H1 (cell line): Measurements from ENCODE around the gene ARPC4. TPM values are rescaled to one million over a fixed set of nuclear protein-coding genes. Genes with fewer than 3 reads are reported as not detected.

ENCODE experiments used
- CTCF ChIP-seq, 3 experiments: IDR thresholded peaks; 1 replicate in 2 of 3; 2 replicates in 1 of 3; pipeline versions ENCODE4 v1.5.1 to v1.6.1; 2011; ENCODE audit warnings: low read length in 3 of 3, mild to moderate bottlenecking in 3 of 3, inconsistent platforms in 2 of 3, low read depth in 1 of 3, moderate library complexity in 1 of 3; ENCODE audit not compliant: insufficient read depth in 1 of 3; ENCODE audit errors: control extremely low read depth in 1 of 3
- polyA plus RNA-seq, 7 experiments: library from polyadenylated mRNA; depleted of rRNA in 3 of 7; stranded (reverse) in 5 of 7; unstranded in 2 of 7; fragments of >200 nt in 5 of 7; fragments of 200-250 nt in 2 of 7; gene quantifications; 1 replicate in 5 of 7; 2 replicates in 1 of 7; 4 replicates in 1 of 7; pipeline versions ENCODE4 v1.2.1 to v1.2.3, GENCODE V29; 2011 to 2013; ENCODE audit warnings: missing spikeins in 2 of 7, mixed read lengths in 2 of 7
- total RNA-seq: library from RNA; stranded (reverse); fragmentation: NEBNext Ultra II Directional; extraction: Animal tissue kit (Norgen Biotek cat#: 25700); gene quantifications from 2 replicates; pipeline ENCODE4 v1.2.1, GENCODE V29; 2021

The ARPC4 gene
- total and polyA plus RNA-seq, 2 of the 8 experiments (the other 6 are each of a cell fraction or from before 2014, with no cell fraction given): 138 to 154 TPM

- no peak for TF ChIP-seq CTCF (IDR thresholded peaks at IDR 0.05; ENCODE audit: control extremely low read depth in 1 of 3, insufficient read depth in 1 of 3, low read depth in 1 of 3, low read length in 3 of 3)
- TF ChIP-seq, all 59 proteins: peak for 0
These were observed 15.2 kb upstream of the ARPC4 start (continued) for GRCh38 chr3:9777694-9778021.
